Stimulated activated CD4-positive, alpha-beta T cell treated with anti-CD3 and anti-CD28 coated beads, Interleukin-15, amount 100 ng/mL, for 48 hours (primary cell): ENCODE measurements around the gene SLC2A4RG.

ENCODE experiments used
- DNase-seq, 2 donors: peaks; one replicate each; pipeline ENCODE4 v3.0.0-alpha.2; 2020; ENCODE audit warnings: low read depth in 2 of 2

The SLC2A4RG gene

GRCh38 chr20:63699466-63700198 is 39.9 kb upstream of the SLC2A4RG start:
- DNase-seq = no peak

GRCh38 chr20:63700199-63701050 is 39.2 kb upstream of the SLC2A4RG start:
- DNase-seq = no peak

DNA sequence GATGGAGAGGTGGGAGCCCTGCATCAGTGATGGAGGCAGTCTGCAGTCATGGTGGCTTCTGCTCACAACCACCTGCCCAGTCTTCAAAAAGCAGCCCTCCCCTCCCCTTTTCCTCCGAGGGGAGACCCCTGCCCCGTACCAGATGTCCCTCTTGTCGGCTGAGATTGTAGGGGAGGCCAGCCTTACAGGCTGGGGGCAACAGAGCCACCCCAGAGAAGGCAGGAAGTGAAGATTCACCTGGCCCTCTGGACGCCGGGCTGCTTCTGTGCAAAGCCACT is 38.6 kb upstream of the SLC2A4RG start:
- DNase-seq = no peak

GRCh38 chr20:63701329-63702035 is 38.1 kb upstream of the SLC2A4RG start:
- no peak for DNase-seq

GRCh38 chr20:63702036-63702665 is 37.4 kb upstream of the SLC2A4RG start:
- no peak for DNase-seq

GRCh38 chr20:63702751-63703470 is 36.7 kb upstream of the SLC2A4RG start:
- no peak for DNase-seq

GRCh38 chr20:63703471-63703975 is 36.1 kb upstream of the SLC2A4RG start:
- DNase-seq = no peak

DNA sequence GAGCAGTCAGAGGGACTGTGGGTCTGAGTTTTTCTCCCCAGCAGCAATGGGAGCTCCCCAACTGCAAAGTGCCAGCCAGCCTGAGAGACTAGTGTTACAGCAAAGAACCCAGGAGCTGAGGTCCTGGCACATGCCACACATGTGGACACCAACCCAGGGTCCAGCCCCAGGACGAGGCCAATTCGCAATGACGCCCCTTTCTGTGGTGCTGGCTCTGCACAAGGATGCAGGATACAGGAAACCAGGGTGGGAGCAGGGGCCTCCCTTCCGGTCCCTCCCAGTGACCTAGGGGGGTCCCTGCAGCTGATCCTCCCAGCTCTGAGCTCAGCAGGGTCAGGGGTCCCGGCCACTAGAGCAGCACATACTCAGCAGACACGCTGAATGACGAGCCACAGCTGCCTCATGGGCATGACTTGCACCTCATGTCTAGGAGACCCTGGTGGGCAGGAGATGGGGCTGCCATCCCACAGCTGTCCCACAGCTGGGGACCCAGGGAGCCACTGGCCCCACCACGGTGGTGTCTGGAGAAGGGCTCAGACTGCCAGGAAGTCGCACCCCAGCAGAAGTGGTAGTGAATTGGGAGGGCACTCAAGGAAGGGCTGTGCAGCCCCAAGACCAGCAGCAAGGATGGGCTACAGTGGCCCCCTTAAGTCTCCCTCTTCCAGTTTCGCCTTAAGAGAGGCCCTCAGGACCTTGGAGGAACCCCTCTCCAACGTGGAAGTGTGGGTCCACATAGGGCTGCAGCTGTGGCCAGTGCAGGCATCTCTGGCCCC is 35.4 kb upstream of the SLC2A4RG start:
- no peak for DNase-seq

GRCh38 chr20:63704749-63705117 is 34.8 kb upstream of the SLC2A4RG start:
- no peak for DNase-seq

DNA sequence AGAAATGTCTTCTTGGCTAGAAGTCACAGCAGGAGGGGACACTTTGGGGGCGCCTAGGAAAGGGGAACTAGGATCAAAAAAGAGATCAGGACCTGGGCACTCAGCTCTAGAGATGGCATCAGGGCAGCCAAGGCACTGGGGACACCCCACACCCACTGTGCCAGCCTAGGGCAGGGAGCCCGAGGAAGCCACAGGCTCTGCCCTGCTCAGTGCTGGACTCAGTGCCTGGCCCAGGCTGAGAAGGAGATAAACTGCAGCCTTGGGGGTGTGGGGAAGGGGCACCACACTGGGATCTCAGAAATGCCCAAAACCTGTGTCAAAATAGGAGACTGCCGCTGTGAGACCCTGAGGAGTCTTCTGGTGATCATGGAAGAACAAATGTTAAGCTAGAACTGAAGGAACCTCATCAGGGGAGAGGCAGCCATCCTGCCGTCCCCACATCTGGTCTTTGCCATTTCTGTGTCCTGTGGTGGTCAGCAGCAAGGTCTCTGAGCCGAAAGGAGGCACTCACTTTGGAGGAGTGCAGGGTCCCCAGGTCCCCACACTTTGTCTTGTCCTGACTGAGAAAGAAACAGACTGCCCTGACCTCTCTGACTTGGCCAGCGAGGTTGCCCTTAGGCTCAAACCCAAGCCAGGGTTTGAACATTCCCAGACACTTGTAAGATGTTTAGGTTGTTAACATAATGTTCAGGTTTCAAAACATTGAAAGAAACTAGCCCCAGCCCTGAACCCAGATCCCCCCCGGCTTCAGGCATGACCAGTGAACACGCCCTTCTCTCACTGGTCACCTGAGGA is 34.1 kb upstream of the SLC2A4RG start:
- no peak for DNase-seq

DNA sequence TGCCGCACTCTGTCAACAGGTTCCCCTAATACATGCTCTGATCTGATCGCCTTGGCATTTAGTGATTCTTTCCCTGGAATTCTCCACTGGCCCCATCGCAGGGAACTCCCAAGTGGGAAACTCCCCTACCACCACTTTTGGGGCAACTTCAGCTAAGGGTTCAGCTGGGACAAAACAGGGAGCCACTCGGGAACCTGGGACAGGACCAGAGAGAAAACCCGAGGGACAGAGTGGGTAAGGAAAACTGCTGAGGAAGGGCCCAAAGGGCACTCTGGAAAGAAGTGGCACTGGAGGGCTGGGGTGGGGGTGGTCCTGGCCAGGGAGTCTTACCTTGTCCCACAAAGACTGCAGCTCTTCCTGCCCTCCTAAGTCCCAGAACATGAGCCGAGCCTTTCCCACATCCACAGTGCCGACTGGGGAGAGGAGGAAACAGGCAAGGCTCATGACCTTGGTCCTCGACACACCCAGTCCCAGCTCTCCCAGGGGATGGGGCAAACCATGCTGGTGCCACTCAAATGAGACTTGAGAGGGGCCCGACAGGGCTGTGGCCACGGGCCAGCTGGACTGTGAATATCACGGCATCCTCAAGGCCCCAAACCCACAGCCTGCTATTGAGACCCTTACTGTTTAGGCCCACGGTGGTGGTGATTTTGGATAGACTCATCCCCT is 33.4 kb upstream of the SLC2A4RG start:
- DNase-seq = no peak

- DNase-seq = peak; percentile 47 to 62
Observed at GRCh38 chr20:63706852-63707557, 32.6 kb upstream of the SLC2A4RG start.

DNA sequence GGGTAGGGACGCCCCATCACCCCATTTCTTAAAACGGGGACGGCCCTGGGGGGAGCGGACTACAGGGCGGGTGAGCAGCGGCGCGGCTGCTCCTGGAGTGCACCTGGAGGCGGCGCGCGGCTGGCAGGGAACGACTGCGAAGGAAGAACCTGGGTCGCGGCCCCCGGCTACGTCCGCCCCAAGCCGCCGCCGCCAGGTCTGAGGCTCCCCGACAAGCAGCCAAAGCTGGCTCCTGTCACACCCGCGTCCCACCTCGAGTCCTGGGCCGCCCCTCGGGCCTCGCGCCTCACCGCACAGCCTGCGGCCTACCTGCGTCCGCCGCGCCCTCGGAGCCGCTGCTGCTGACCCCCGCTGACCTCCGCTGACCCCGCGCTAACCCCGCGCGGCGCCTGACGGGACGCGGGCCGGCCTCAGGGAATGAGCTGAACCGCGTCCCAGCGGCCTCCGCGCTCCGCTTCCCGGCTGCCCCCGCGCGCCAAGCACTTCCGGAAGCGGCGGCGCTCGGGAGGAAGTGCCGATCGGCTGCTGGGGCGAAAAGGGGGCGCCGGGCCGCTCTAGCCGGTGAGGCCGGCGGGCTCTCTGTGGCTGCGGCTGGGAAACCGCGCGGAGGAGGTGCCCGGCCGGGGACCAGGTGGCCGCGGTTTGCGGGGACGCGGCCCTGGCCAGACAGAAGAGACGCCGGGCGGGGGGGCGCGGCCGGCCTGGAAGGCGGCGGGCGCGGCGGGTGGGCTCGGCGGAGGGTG is 31.8 kb upstream of the SLC2A4RG start, which contains the start of the genes ARFRP1 and ZGPAT:
Gene ARFRP1, minus strand, starts transcription at position 419 of the 743 bp plus-strand sequence. CDS start 885 bp downstream, outside the sequence.
Gene ZGPAT, plus strand, starts transcription at position 482 of the 743 bp plus-strand sequence. CDS start 542 bp downstream, outside the sequence.
- DNase-seq = peak; percentile 66 to 84

- no peak for DNase-seq
Observed at GRCh38 chr20:63708301-63709148, 31.1 kb upstream of the SLC2A4RG start.

- no peak for DNase-seq
Observed at GRCh38 chr20:63709149-63709527, 30.4 kb upstream of the SLC2A4RG start.

GRCh38 chr20:63711085-63711645 is 28.4 kb upstream of the SLC2A4RG start:
- DNase-seq = no peak
